OCI-LY3 (cell line): ENCODE data around the gene ARHGEF2.
A peak's percentile ranks its signal among the peaks of the same experiment; 100 is the strongest.

Experiments
- H2AFZ ChIP-seq: fragments of 200-600, 300-600 bp; shearing (Covaris generic); 2 replicates; pipeline ENCODE4 v1.6.0; 2014; ENCODE audit warnings: antibody characterized with exemption, low read depth, low read length
- H3K27ac ChIP-seq: fragments of 200-600, 300-600 bp; sonication (generic); 2 replicates; pipeline ENCODE4 v1.5.1; 2014; ENCODE audit warnings: mild to moderate bottlenecking, low read length, moderate library complexity, mixed read lengths
- H3K27me3 ChIP-seq: fragments of 200-600, 300-600 bp; sonication (generic); 2 replicates; pipeline ENCODE4 v1.6.1; 2014; ENCODE audit warnings: low read depth, low read length, mixed read lengths
- H3K36me3 ChIP-seq: fragments of 200-600, 300-600 bp; sonication (generic); replicated peaks from 2 replicates; pipeline ENCODE3; 2014; ENCODE audit warnings: low read depth, low read length, mixed read lengths
- H3K4me1 ChIP-seq: fragments of 300-600, 200-600 bp; sonication (generic); 2 replicates; pipeline ENCODE4 v1.6.1; 2014; ENCODE audit warnings: low read length, mixed read lengths
- H3K4me2 ChIP-seq: fragments of 200-600, 300-600 bp; sonication (generic); 2 replicates; pipeline ENCODE4 v1.6.1; 2014; ENCODE audit warnings: low read length, mixed read lengths
- H3K4me3 ChIP-seq: fragments of 300-600, 200-600 bp; sonication (generic); 2 replicates; pipeline ENCODE4 v1.5.1; 2014; ENCODE audit warnings: antibody characterized with exemption, mild to moderate bottlenecking, low read length, moderate library complexity
- H3K79me2 ChIP-seq: fragments of 300-600, 200-600 bp; shearing (Covaris generic); 2 replicates; pipeline ENCODE4 v1.6.1; 2014; ENCODE audit warnings: mild to moderate bottlenecking, low read length, mixed read lengths
- H3K9ac ChIP-seq: fragments of 300-600, 200-600 bp; shearing (Covaris generic); 2 replicates; pipeline ENCODE4 v1.6.0; 2014; ENCODE audit warnings: mild to moderate bottlenecking, low read length, moderate library complexity
- H3K9me3 ChIP-seq: fragments of 200-600, 300-600 bp; shearing (Covaris generic); 2 replicates; pipeline ENCODE4 v1.6.1; 2014; ENCODE audit warnings: low read length, mixed read lengths; ENCODE audit not compliant: insufficient read depth
- H4K20me1 ChIP-seq: fragments of 200-600, 300-600 bp; sonication (generic); 2 replicates; pipeline ENCODE4 v1.6.1; 2016; ENCODE audit warnings: low read length, mixed read lengths; ENCODE audit not compliant: insufficient read depth
- EZH2phosphoT487 ChIP-seq: fragments of 200-600 bp; shearing (Covaris generic); IDR thresholded peaks from 2 replicates; pipeline ENCODE4 v1.6.1; 2018; ENCODE audit warnings: antibody characterized with exemption, mixed run types, low read depth
- TF ChIP-seq, protein P1 (sequence below): fragments of 200-600, 300-600 bp; sonication (generic); IDR thresholded peaks from 2 replicates; pipeline ENCODE4 v1.5.1; 2014; ENCODE audit warnings: antibody characterized with exemption, low read length, low read depth

The ARHGEF2 gene

DNA sequence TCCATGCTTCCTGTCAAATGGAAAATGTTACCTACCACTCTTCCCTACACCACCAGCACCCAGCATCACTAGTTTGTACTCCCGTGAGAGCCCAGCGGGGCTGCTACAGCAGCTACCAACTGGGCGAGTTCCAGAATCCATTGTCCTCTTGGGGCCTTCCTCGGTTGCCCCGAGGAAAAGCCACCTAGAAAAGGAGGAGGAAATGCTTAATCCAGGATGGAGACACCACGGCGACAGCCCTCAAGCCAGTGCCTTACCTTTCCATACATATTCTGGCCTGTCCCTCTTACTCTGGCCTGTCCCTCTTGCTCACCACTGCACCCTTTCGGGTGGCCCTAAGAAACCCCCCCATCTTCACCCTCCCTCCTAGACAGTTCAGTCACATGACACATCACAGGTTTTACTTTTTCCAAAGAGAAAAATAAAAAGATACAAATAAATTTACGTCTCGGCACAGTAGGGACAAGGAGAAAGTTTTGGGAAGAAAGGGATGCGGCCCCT lies 67.7 kb downstream of the ARHGEF2 start:
- Histone ChIP-seq H4K20me1 (no peaks in the 10 kb centered on the region), H3K4me2 (peak overlapping the region; percentile 75), H3K9me3 (no peaks in the 10 kb centered on the region), H2AFZ (no peak overlapping the region), H3K4me3 (peak overlapping the region; percentile 81), H3K4me1 (peaks cover 27% of the 10 kb centered on the region), H3K27me3 (no peaks in the 10 kb centered on the region), H3K36me3 (peaks cover 39% of the 10 kb centered on the region), H3K79me2 (peaks cover 7% of the 10 kb centered on the region), H3K27ac (peak overlapping the region; percentile 79), H3K9ac (peak overlapping the region; percentile 65)
- TF ChIP-seq, protein P1, sequence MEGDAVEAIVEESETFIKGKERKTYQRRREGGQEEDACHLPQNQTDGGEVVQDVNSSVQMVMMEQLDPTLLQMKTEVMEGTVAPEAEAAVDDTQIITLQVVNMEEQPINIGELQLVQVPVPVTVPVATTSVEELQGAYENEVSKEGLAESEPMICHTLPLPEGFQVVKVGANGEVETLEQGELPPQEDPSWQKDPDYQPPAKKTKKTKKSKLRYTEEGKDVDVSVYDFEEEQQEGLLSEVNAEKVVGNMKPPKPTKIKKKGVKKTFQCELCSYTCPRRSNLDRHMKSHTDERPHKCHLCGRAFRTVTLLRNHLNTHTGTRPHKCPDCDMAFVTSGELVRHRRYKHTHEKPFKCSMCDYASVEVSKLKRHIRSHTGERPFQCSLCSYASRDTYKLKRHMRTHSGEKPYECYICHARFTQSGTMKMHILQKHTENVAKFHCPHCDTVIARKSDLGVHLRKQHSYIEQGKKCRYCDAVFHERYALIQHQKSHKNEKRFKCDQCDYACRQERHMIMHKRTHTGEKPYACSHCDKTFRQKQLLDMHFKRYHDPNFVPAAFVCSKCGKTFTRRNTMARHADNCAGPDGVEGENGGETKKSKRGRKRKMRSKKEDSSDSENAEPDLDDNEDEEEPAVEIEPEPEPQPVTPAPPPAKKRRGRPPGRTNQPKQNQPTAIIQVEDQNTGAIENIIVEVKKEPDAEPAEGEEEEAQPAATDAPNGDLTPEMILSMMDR = no peak
- no peak for TF ChIP-seq EZH2phosphoT487

DNA sequence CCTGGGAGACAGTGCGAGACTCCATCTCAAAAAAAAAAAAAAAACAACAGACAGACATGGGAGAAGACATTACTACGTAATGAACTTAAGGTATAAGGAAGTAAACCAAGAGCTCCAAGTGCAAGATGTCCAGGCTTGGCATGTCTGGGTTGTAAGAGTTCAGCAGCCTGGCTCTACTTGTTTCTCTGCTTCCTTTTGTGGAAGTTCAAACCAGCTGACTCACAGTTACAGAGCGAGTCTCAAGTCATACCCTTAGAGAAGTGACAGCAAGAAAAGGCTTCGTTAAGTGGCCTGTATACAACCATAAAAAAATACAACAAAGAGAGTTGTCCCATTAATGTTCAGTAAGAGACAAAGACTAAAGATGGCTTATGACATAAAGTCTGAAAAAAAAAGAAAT lies 68.5 kb downstream of the ARHGEF2 start:
- H3K4me3 ChIP-seq = peak overlapping the region; percentile 81; the same call in 1 of the 2 replicates
- H3K9ac ChIP-seq = no peak overlapping the region; the same call in 1 of the 2 replicates
- H2AFZ ChIP-seq = no peak overlapping the region
- H3K27me3 ChIP-seq = no peaks in the 10 kb centered on the region
- H3K9me3 ChIP-seq = no peaks in the 10 kb centered on the region
- peak overlapping the region; percentile 75 for H3K4me2 ChIP-seq
- no peaks in the 10 kb centered on the region for H4K20me1 ChIP-seq
- H3K27ac ChIP-seq = no peak overlapping the region
- H3K79me2 ChIP-seq = peaks cover 7% of the 10 kb centered on the region
- peaks cover 40% of the 10 kb centered on the region for H3K36me3 ChIP-seq
- H3K4me1 ChIP-seq = peaks cover 27% of the 10 kb centered on the region
- no peak for TF ChIP-seq EZH2phosphoT487
- TF ChIP-seq, protein P1 = no peak

DNA sequence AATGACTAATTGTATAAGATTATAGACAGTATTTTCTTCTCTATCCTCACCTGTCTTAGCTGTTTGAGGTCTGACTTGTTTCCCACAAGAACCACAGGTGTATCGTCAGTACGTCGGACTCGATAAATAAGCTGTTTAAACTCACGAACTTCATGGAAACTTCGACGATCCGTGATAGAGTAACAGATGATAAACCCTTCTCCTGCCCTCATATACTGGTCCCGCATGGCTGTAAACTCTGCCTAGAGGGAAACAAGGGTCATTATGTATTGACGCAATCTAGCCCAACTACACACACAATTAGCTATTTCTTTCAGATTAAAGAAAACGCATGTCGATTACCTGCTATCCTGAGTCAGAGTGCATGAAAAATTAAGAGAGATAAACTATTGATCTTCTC lies 74.1 kb downstream of the ARHGEF2 start:
- Histone ChIP-seq H3K4me1 (no peaks in the 10 kb centered on the region), H3K4me3 (no peak overlapping the region), H3K27me3 (no peaks in the 10 kb centered on the region), H3K4me2 (no peak overlapping the region), H3K9me3 (no peaks in the 10 kb centered on the region), H2AFZ (no peak overlapping the region), H3K9ac (no peak overlapping the region), H4K20me1 (no peaks in the 10 kb centered on the region), H3K79me2 (no peaks in the 10 kb centered on the region), H3K27ac (no peak overlapping the region), H3K36me3 (peaks cover 38% of the 10 kb centered on the region)
- TF ChIP-seq EZH2phosphoT487 = no peak

DNA sequence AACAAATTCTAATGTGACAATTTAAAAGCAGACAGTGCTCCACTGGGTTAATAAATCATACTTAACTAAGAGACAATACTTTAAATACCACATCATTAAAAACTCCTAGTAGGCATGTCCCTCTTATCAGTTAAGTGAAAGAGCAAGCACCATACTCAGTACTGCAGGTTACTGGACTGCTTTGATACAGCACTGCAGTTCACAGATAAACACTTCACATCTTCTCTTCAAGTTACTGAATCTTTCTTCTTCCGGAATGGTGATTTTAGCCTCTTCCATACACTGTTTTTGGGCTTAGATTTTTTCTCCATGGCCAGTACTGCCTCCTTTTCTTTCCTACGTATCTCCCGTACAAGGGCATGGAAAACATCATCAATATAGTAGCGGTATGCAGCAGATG lies 78.2 kb downstream of the ARHGEF2 start:
- H3K27ac ChIP-seq = no peak overlapping the region
- H3K79me2 ChIP-seq = no peaks in the 10 kb centered on the region
- H3K27me3 ChIP-seq = no peaks in the 10 kb centered on the region
- no peak overlapping the region for H2AFZ ChIP-seq
- H3K9me3 ChIP-seq = no peaks in the 10 kb centered on the region
- no peaks in the 10 kb centered on the region for H4K20me1 ChIP-seq
- H3K4me3 ChIP-seq = no peak overlapping the region
- H3K4me2 ChIP-seq = no peak overlapping the region
- no peaks in the 10 kb centered on the region for H3K4me1 ChIP-seq
- TF ChIP-seq, protein P1 = no peak
- TF ChIP-seq EZH2phosphoT487 = no peak
- peaks cover 50% of the 10 kb centered on the region for H3K36me3 ChIP-seq
- H3K9ac ChIP-seq = no peak overlapping the region
